ENCODE data around the gene C1orf115. TPM values are rescaled to one million over a fixed set of nuclear protein-coding genes. Genes with fewer than 3 reads are reported as not detected.
A peak's percentile ranks its signal among the peaks of the same experiment; 100 is the strongest.
"Not testable (repeated sequence)": the region's sequence is repeated elsewhere in the genome, so short reads cannot be mapped to it uniquely, and the experiment has no call there.

The C1orf115 gene
- polyA plus RNA-seq, 3 donors = 0.47 to 3.1 (median 1.9) TPM

GRCh38 chr1:220717800-220718640, 27.9 kb downstream of the C1orf115 start:
- intact Hi-C loops (cut with micrococcal nuclease) = no loop called here
- Histone ChIP-seq H3K4me2 (replicated peaks; ENCODE audit: extremely low read depth, low read length, poor library complexity, severe bottlenecking) (no peak overlapping the region), H3K27ac (ENCODE audit: low read depth in 1 of 2, low read length in 2 of 2) (no peak overlapping the region), H4K20me1 (ENCODE audit: insufficient read depth, low read length) (no peaks in the 10 kb centered on the region), H3K9me3 (replicated peaks in 1 of 2; ENCODE audit: control insufficient read depth in 1 of 2, insufficient read depth in 1 of 2, low read length in 2 of 2) (peaks cover 0 to 3% of the 10 kb centered on the region in 2 donors), H3K4me3 (replicated peaks in 1 of 3; ENCODE audit: low read depth in 2 of 3, low read length in 3 of 3) (no peak overlapping the region), H2AFZ (ENCODE audit: insufficient read depth, low read depth, low read length, poor library complexity, severe bottlenecking) (no peak overlapping the region), H3K4me1 (ENCODE audit: control insufficient read depth in 1 of 2, insufficient read depth in 2 of 2, low read length in 2 of 2) (no peaks in the 10 kb centered on the region), H3K9ac (ENCODE audit: insufficient read depth, low read length, poor library complexity, severe bottlenecking) (no peak overlapping the region), H3K36me3 (replicated peaks in 1 of 2; ENCODE audit: control insufficient read depth in 1 of 2, insufficient read depth in 2 of 2, low read length in 2 of 2) (no peaks in the 10 kb centered on the region), H3K79me2 (ENCODE audit: insufficient read depth, low read length) (no peaks in the 10 kb centered on the region), H3K27me3 (ENCODE audit: control insufficient read depth in 2 of 2, insufficient read depth in 2 of 2, low read length in 2 of 2) (no peaks in the 10 kb centered on the region)
- Mint-ChIP-seq H3K4me1 (peaks cover 4% of the 10 kb centered on the region), H3K27ac (no peak overlapping the region), H3K36me3 (no peaks in the 10 kb centered on the region), H3K27me3 (ENCODE audit: low read depth in 3 of 3) (peaks cover 3 to 6% (median 6%) of the 10 kb centered on the region in 3 donors), H3K4me3 (no peak overlapping the region), H3K9me3 (peaks cover 0 to 11% (median 7%) of the 10 kb centered on the region in 7 donors)
- DNase-seq = no peak
- 85% methylated on average over 14 of the region's 20 CpGs for WGBS (ENCODE audit: insufficient coverage)
- TF ChIP-seq CTCF (IDR thresholded peaks at IDR 0.05) = no peak

- H3K36me3 ChIP-seq (replicated peaks in 1 of 2; ENCODE audit: control insufficient read depth in 1 of 2, insufficient read depth in 2 of 2, low read length in 2 of 2); H3K27ac ChIP-seq (ENCODE audit: low read depth in 1 of 2, low read length in 2 of 2); H3K9me3 ChIP-seq (replicated peaks in 1 of 2; ENCODE audit: control insufficient read depth in 1 of 2, insufficient read depth in 1 of 2, low read length in 2 of 2); H3K4me1 Mint-ChIP-seq; DNase-seq; H3K9ac ChIP-seq (ENCODE audit: insufficient read depth, low read length, poor library complexity, severe bottlenecking); H4K20me1 ChIP-seq (ENCODE audit: insufficient read depth, low read length); H3K27me3 ChIP-seq (ENCODE audit: control insufficient read depth in 2 of 2, insufficient read depth in 2 of 2, low read length in 2 of 2); H3K36me3 Mint-ChIP-seq; H3K4me1 ChIP-seq (ENCODE audit: control insufficient read depth in 1 of 2, insufficient read depth in 2 of 2, low read length in 2 of 2); H3K4me3 ChIP-seq (replicated peaks in 1 of 3; ENCODE audit: low read depth in 2 of 3, low read length in 3 of 3); H3K27me3 Mint-ChIP-seq (ENCODE audit: low read depth in 3 of 3); intact Hi-C loops (cut with micrococcal nuclease); H3K79me2 ChIP-seq (ENCODE audit: insufficient read depth, low read length); H3K4me2 ChIP-seq (replicated peaks; ENCODE audit: extremely low read depth, low read length, poor library complexity, severe bottlenecking); H2AFZ ChIP-seq (ENCODE audit: insufficient read depth, low read depth, low read length, poor library complexity, severe bottlenecking); H3K4me3 Mint-ChIP-seq: not testable (repeated sequence)
- no CpG with 5 or more reads among the region's 7 CpGs for WGBS (ENCODE audit: insufficient coverage)
- peak overlapping the region in 1 of 7 donors; percentile 50 for H3K27ac Mint-ChIP-seq
- peaks cover 0 to 10% (median 5%) of the 10 kb centered on the region in 7 donors for H3K9me3 Mint-ChIP-seq
Observed at GRCh38 chr1:220721266-220721665, 31.1 kb downstream of the C1orf115 start.

Measured in CD14-positive monocyte (primary cell).